B cell (primary cell): Measurements from ENCODE around the gene CHEK1. TPM values are rescaled to one million over a fixed set of nuclear protein-coding genes. Genes with fewer than 3 reads are reported as not detected.

Source experiments
- ATAC-seq: fragments of 200-7000 bp; cut with Tn5 transposase; one replicate; pipeline ENCODE4 v1.10.0; 2021; ENCODE audit warnings: low read depth, mild to moderate bottlenecking, moderate number of reproducible peaks, moderate library complexity
- CTCF ChIA-PET: fragments of 350-600 bp; sonication (Branson Sonifier 250); formaldehyde crosslinking; loops from one replicate; lab custom pipeline; 2021; ENCODE audit warnings: antibody characterized with exemption, inconsistent platforms; lab: Charles Lee
- POLR2A ChIA-PET: fragments of 350-600 bp; sonication (Branson Sonifier 250); formaldehyde crosslinking; loops from one replicate; lab custom pipeline; 2021; ENCODE audit warnings: antibody characterized with exemption; lab: Charles Lee
- DNase-seq: peaks from one replicate; pipeline ENCODE4 v3.0.0; 2013
- H2AFZ ChIP-seq: 2 replicates; pipeline ENCODE4 v1.6.1; 2012; ENCODE audit warnings: mild to moderate bottlenecking, low read depth, low read length; ENCODE audit not compliant: insufficient read depth, poor library complexity, severe bottlenecking
- H3K27ac ChIP-seq, 2 donors: 1 replicate in 1 of 2; 2 replicates in 1 of 2; pipeline ENCODE4 v1.5.1; 2012 to 2013; ENCODE audit warnings: low read length in 2 of 2, mild to moderate bottlenecking in 2 of 2, moderate library complexity in 1 of 2
- H3K27me3 ChIP-seq, 4 experiments: fragments of 200-600 bp in 1 of 4; sonication (generic) in 1 of 4; replicated peaks in 1 of 4; 1 replicate in 2 of 4; 2 replicates in 2 of 4; pipeline versions ENCODE4 v1.6.1 to v1.7.0; 2013 to 2016; ENCODE audit warnings: low read length in 3 of 4, mild to moderate bottlenecking in 2 of 4, mixed read lengths in 1 of 4, moderate library complexity in 1 of 4; ENCODE audit not compliant: insufficient read depth in 4 of 4, control insufficient read depth in 3 of 4; ENCODE audit errors: control extremely low read depth in 1 of 4
- H3K36me3 ChIP-seq, 2 experiments: replicated peaks in 1 of 2; 1 replicate in 1 of 2; 2 replicates in 1 of 2; pipeline versions ENCODE4 v1.6.1 to v1.7.1; 2013; ENCODE audit warnings: low read length in 1 of 2; ENCODE audit not compliant: insufficient read depth in 2 of 2, control insufficient read depth in 1 of 2; ENCODE audit errors: control extremely low read depth in 1 of 2, extremely low read depth in 1 of 2
- H3K4me1 ChIP-seq, 2 donors: fragments of 200-600 bp in 1 of 2; sonication (generic) in 1 of 2; 1 replicate in 1 of 2; 2 replicates in 1 of 2; pipeline versions ENCODE4 v1.5.1 to v1.6.1; 2013 to 2017; ENCODE audit warnings: low read length in 2 of 2; ENCODE audit not compliant: control insufficient read depth in 2 of 2, insufficient read depth in 2 of 2
- H3K4me2 ChIP-seq: replicated peaks from 2 replicates; pipeline ENCODE3; 2012; ENCODE audit warnings: mild to moderate bottlenecking, low read depth, low read length; ENCODE audit not compliant: poor library complexity, severe bottlenecking
- H3K4me3 ChIP-seq, 5 experiments: fragments of 200-600 bp in 1 of 5; sonication (generic) in 1 of 5; 1 replicate in 3 of 5; 2 replicates in 2 of 5; pipeline versions ENCODE4 v1.5.1 to v1.7.0; 2011 to 2016; ENCODE audit warnings: low read length in 4 of 5, mild to moderate bottlenecking in 4 of 5, low read depth in 2 of 5, control low read depth in 1 of 5, moderate library complexity in 1 of 5; ENCODE audit not compliant: insufficient read depth in 1 of 5; ENCODE audit errors: control extremely low read depth in 1 of 5, extremely low read depth in 1 of 5
- H3K79me2 ChIP-seq: fragments of 200-600 bp; sonication (generic); one replicate; pipeline ENCODE4 v1.6.0; 2016; ENCODE audit warnings: low read length; ENCODE audit not compliant: control insufficient read depth, insufficient read depth
- H3K9ac ChIP-seq: fragments of 200-600 bp; sonication (generic); 2 replicates; pipeline ENCODE4 v1.6.1; 2017; ENCODE audit warnings: mild to moderate bottlenecking, low read length, moderate library complexity
- H3K9me3 ChIP-seq, 3 donors: one replicate each; pipeline versions ENCODE4 v1.6.1 to v1.7.1; 2013; ENCODE audit warnings: low read length in 2 of 3; ENCODE audit not compliant: control insufficient read depth in 2 of 3, insufficient read depth in 1 of 3; ENCODE audit errors: control extremely low read depth in 1 of 3
- H4K20me1 ChIP-seq: 2 replicates; pipeline ENCODE4 v1.6.0; 2012; ENCODE audit warnings: mild to moderate bottlenecking, low read length; ENCODE audit not compliant: insufficient read depth, control insufficient read depth, poor library complexity, severe bottlenecking
- H3K27ac Mint-ChIP-seq: one replicate; pipeline ENCODE4 v1.8.0; 2021; ENCODE audit warnings: mixed read lengths
- H3K27me3 Mint-ChIP-seq: one replicate; pipeline ENCODE4 v1.8.0; 2021; ENCODE audit warnings: mixed read lengths
- H3K4me1 Mint-ChIP-seq: one replicate; pipeline ENCODE4 v1.8.0; 2021; ENCODE audit warnings: mixed read lengths
- H3K4me3 Mint-ChIP-seq: one replicate; pipeline ENCODE4 v1.8.0; 2021; ENCODE audit warnings: mixed read lengths
- H3K9me3 Mint-ChIP-seq: one replicate; pipeline ENCODE4 v1.8.0; 2022; ENCODE audit warnings: mixed read lengths; ENCODE audit not compliant: insufficient read depth
- EZH2 ChIP-seq: IDR thresholded peaks from 2 replicates; pipeline ENCODE4 v1.6.1; 2012; ENCODE audit warnings: borderline replicate concordance, low read depth, mild to moderate bottlenecking, moderate library complexity, low read length; ENCODE audit not compliant: insufficient read depth, poor library complexity, severe bottlenecking
- WGBS: methylation state at CpG from one replicate; pipeline ENCODE4 v1.1.5; 2013; ENCODE audit warnings: missing lambda C conversion rate; ENCODE audit not compliant: insufficient coverage; 5-methylcytosine and 5-hydroxymethylcytosine counted together
- intact Hi-C: fragments of 100-400 bp; cut with micrococcal nuclease; formaldehyde crosslinking; loops from one replicate; pipeline ENCODE4 v1.10.0; 2022
- polyA plus RNA-seq: library from polyadenylated mRNA; depleted of rRNA; stranded (reverse); fragments of >200 nt; gene quantifications from 2 replicates; pipeline ENCODE4 v1.2.3, GENCODE V29; 2012
- total RNA-seq, 2 donors: library from RNA; stranded (reverse); fragments of 120-200 nt in 1 of 2; gene quantifications; 1 replicate in 1 of 2; 2 replicates in 1 of 2; pipeline versions ENCODE4 v1.2.3 to v1.2.4, GENCODE V29; 2013 to 2022
- TF ChIP-seq, protein P1 (sequence below): fragments of 200-600 bp; IDR thresholded peaks from one replicate; pipeline ENCODE4 v1.8.0; 2022; ENCODE audit warnings: antibody characterized with exemption, mild to moderate bottlenecking

CHEK1 gene
- total and polyA plus RNA-seq, 2 donors (not counting 1 experiment from before 2014, with no cell fraction given) = 0.81 to 3.5 TPM

DNA sequence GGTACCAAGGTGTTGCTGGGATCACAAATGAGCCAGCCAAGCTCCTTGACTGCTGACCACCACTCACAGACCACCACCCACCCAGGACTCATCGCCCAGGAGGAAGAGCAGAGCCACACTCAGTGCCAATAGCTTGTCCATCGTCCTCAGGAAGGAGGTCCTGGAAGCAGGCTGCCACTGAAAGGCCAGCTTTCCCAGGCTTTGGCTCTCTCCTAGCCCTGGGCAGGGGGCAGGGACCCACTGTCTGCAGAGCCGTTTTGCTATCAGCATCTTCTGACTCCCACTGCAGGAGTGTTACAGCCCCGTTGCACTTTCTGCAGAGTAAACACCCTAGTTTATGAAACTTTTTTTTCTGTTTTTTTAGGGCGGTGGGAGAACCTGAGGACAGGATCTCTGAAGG, 67.9 kb downstream of the CHEK1 start:
- Histone ChIP-seq H4K20me1 (no peaks in the 10 kb centered on the region), H3K4me3 (no peak overlapping the region), H2AFZ (no peak overlapping the region), H3K4me2 (no peak overlapping the region), H3K9ac (no peak overlapping the region), H3K9me3 (no peaks in the 10 kb centered on the region), H3K27me3 (no peaks in the 10 kb centered on the region), H3K27ac (no peak overlapping the region), H3K79me2 (no peaks in the 10 kb centered on the region), H3K36me3 (no peaks in the 10 kb centered on the region), H3K4me1 (no peaks in the 10 kb centered on the region)
- ChIA-PET POLR2A (no interaction called here), CTCF (no interaction called here)
- no peak for ATAC-seq
- Mint-ChIP-seq H3K27me3 (no peaks in the 10 kb centered on the region), H3K9me3 (no peaks in the 10 kb centered on the region), H3K4me3 (no peak overlapping the region), H3K4me1 (no peaks in the 10 kb centered on the region), H3K27ac (no peak overlapping the region)
- TF ChIP-seq EZH2 = no peak
- TF ChIP-seq, protein P1, sequence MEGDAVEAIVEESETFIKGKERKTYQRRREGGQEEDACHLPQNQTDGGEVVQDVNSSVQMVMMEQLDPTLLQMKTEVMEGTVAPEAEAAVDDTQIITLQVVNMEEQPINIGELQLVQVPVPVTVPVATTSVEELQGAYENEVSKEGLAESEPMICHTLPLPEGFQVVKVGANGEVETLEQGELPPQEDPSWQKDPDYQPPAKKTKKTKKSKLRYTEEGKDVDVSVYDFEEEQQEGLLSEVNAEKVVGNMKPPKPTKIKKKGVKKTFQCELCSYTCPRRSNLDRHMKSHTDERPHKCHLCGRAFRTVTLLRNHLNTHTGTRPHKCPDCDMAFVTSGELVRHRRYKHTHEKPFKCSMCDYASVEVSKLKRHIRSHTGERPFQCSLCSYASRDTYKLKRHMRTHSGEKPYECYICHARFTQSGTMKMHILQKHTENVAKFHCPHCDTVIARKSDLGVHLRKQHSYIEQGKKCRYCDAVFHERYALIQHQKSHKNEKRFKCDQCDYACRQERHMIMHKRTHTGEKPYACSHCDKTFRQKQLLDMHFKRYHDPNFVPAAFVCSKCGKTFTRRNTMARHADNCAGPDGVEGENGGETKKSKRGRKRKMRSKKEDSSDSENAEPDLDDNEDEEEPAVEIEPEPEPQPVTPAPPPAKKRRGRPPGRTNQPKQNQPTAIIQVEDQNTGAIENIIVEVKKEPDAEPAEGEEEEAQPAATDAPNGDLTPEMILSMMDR = no peak
- WGBS = 88% methylated on average over 3 of the region's 5 CpGs
- DNase-seq = no peak
- intact Hi-C loops = no loop called here

DNA sequence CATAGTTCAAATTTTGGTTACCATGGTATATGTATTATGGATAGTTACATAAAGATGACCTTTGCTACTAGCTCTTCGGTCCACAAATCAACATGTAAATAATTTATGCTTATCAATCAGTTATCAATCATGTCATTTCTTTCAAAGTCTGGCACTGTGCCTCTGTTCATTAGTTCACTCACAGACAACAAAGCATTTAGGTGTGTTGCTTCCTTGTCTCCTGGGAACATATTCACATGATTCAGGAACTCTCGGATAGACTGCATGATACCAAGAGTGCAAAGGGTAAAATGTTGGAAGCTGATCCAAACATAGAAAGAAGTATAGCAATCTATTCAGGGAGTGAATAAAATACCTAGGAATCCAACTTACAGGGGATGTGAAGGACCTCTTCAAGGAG, 70.0 kb downstream of the CHEK1 start:
- DNase-seq (no peak), ATAC-seq (no peak)
- Mint-ChIP-seq H3K27me3 (peaks cover 10% of the 10 kb centered on the region), H3K9me3 (no peaks in the 10 kb centered on the region), H3K4me3 (no peak overlapping the region), H3K4me1 (no peaks in the 10 kb centered on the region), H3K27ac (no peak overlapping the region)
- Histone ChIP-seq H4K20me1 (no peaks in the 10 kb centered on the region), H3K36me3 (no peaks in the 10 kb centered on the region), H3K4me1 (no peaks in the 10 kb centered on the region), H3K4me3 (no peak overlapping the region), H3K27me3 (no peaks in the 10 kb centered on the region), H3K79me2 (no peaks in the 10 kb centered on the region), H3K9ac (no peak overlapping the region), H3K9me3 (no peaks in the 10 kb centered on the region), H3K4me2 (no peak overlapping the region), H3K27ac (no peak overlapping the region), H2AFZ (no peak overlapping the region)
- TF ChIP-seq, protein P1 = no peak
- TF ChIP-seq EZH2 = no peak
- WGBS = no CpG with 5 or more reads among the region's 2 CpGs
- intact Hi-C loops = no loop called here
- POLR2A ChIA-PET = no interaction called here
- CTCF ChIA-PET = no interaction called here
